Sigmoid colon (tissue), 7 donors: ENCODE measurements around the gene S100A3. TPM values are rescaled to one million over a fixed set of nuclear protein-coding genes. Genes with fewer than 3 reads are reported as not detected.
"Not testable (repeated sequence)": the region's sequence is repeated elsewhere in the genome, so short reads cannot be mapped to it uniquely, and the experiment has no call there.

Source experiments
- DNase-seq: peaks from one replicate; pipeline ENCODE4 v3.0.0-alpha.2; 2019
- H3K27ac ChIP-seq, 4 donors: fragments of 200-600 bp; sonication (generic); one replicate each; pipeline ENCODE4 v1.5.1; 2016 to 2019; ENCODE audit warnings: mild to moderate bottlenecking in 1 of 4
- H3K27me3 ChIP-seq, 3 donors: fragments of 200-600 bp; sonication (generic); one replicate each; pipeline ENCODE4 v1.5.1; 2019; ENCODE audit warnings: mild to moderate bottlenecking in 1 of 3
- H3K36me3 ChIP-seq, 4 donors: fragments of 200-600 bp; sonication (generic); one replicate each; pipeline ENCODE4 v1.5.1; 2016 to 2019
- H3K4me1 ChIP-seq, 4 donors: fragments of 200-600 bp; sonication (generic); one replicate each; pipeline ENCODE4 v1.5.1; 2017 to 2019
- H3K4me3 ChIP-seq, 4 donors: fragments of 200-600 bp; sonication (generic); one replicate each; pipeline ENCODE4 v1.5.1; 2017 to 2019; ENCODE audit warnings: mild to moderate bottlenecking in 2 of 4, moderate library complexity in 1 of 4
- H3K9me3 ChIP-seq, 4 donors: fragments of 200-600 bp in 3 of 4; sonication (generic) in 3 of 4; one replicate each; pipeline versions ENCODE4 v1.5.1 to v1.6.1; 2013 to 2019
- EP300 ChIP-seq, 4 donors: sonication (generic); formaldehyde crosslinking; IDR thresholded peaks; one replicate each; pipeline ENCODE4 v1.6.1; 2017; ENCODE audit warnings: antibody characterized with exemption in 4 of 4
- POLR2A ChIP-seq, 2 donors: fragments of 450-650 bp; IDR thresholded peaks; one replicate each; pipeline ENCODE4 v1.6.1; 2016; ENCODE audit warnings: antibody characterized with exemption in 2 of 2, mild to moderate bottlenecking in 2 of 2, moderate library complexity in 2 of 2
- POLR2AphosphoS5 ChIP-seq, 4 donors: sonication (generic); formaldehyde crosslinking; IDR thresholded peaks; one replicate each; pipeline ENCODE4 v1.6.1; 2017; ENCODE audit warnings: antibody characterized with exemption in 4 of 4
- WGBS, 2 donors: extraction: QIAGEN DNeasy Blood & Tissue Kit; methylation state at CpG; one replicate each; pipeline ENCODE4 v1.1.7; 2013; 5-methylcytosine and 5-hydroxymethylcytosine counted together
- intact Hi-C: fragments of 100-400 bp; cut with DNase I; formaldehyde crosslinking; loops from one replicate; pipeline ENCODE4 v1.15.1; 2023
- polyA plus RNA-seq, 3 donors: library from polyadenylated mRNA; stranded (reverse); fragments of 200-250 nt; gene quantifications; one replicate each; pipeline ENCODE4 v1.2.3, GENCODE V29; 2013
- total RNA-seq, 4 donors: library from RNA; depleted of rRNA; stranded (reverse); fragments of >200 nt; gene quantifications; one replicate each; pipeline ENCODE4 v1.1.0, GENCODE V29; 2016
- TF ChIP-seq, protein P1 (sequence below), 4 experiments: fragments of 450-650 bp in 3 of 4; fragments of 200-600 bp in 1 of 4; IDR thresholded peaks; one replicate each; pipeline ENCODE4 v1.5.1; 2016 to 2019; ENCODE audit warnings: antibody characterized with exemption in 4 of 4, mild to moderate bottlenecking in 3 of 4, moderate library complexity in 2 of 4
- donor health status: healthy with polysubstance abuse.
- donor health status: Bipolar disorder and iron deficiency.
- donor health status: healthy.

Gene S100A3
- total and polyA plus RNA-seq, 7 donors = 1.1 to 4.3 (median 2.9) TPM

DNA sequence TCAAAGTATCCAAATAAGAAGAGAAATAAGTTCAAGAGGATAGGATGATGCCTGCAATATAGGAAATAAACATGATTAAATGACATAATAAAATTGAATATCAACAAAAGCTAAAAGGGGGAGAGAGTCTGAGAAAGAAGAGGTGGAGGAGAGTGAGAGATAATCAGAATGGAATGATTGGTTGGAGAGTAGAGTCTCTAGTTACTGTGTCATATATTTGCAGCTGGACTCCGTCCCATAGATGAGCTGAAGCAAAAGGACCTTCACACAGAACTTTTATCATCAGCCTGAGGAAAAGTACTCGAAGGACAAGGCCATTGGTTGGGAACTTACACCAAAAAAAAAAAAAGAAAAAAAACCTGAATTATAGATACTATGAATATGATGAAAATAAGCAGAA, 39.4 kb upstream of the S100A3 start:
- no peak for DNase-seq
- H3K4me1 ChIP-seq = no peaks in the 10 kb centered on the region
- H3K9me3 ChIP-seq = no peaks in the 10 kb centered on the region
- H3K27me3 ChIP-seq = no peaks in the 10 kb centered on the region
- intact Hi-C loops = no loop called here
- WGBS, 2 donors = 84 to 86% methylated on average over 2 of the region's 2 CpGs
- no peak overlapping the region for H3K27ac ChIP-seq
- TF ChIP-seq, protein P1, sequence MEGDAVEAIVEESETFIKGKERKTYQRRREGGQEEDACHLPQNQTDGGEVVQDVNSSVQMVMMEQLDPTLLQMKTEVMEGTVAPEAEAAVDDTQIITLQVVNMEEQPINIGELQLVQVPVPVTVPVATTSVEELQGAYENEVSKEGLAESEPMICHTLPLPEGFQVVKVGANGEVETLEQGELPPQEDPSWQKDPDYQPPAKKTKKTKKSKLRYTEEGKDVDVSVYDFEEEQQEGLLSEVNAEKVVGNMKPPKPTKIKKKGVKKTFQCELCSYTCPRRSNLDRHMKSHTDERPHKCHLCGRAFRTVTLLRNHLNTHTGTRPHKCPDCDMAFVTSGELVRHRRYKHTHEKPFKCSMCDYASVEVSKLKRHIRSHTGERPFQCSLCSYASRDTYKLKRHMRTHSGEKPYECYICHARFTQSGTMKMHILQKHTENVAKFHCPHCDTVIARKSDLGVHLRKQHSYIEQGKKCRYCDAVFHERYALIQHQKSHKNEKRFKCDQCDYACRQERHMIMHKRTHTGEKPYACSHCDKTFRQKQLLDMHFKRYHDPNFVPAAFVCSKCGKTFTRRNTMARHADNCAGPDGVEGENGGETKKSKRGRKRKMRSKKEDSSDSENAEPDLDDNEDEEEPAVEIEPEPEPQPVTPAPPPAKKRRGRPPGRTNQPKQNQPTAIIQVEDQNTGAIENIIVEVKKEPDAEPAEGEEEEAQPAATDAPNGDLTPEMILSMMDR (IDR thresholded peaks at IDR 0.05) = no peak
- TF ChIP-seq POLR2AphosphoS5 (IDR thresholded peaks at IDR 0.05) (no peak), POLR2A (IDR thresholded peaks at IDR 0.05) (no peak), EP300 (IDR thresholded peaks at IDR 0.05) (no peak)
- H3K4me3 ChIP-seq = no peak overlapping the region
- no peaks in the 10 kb centered on the region for H3K36me3 ChIP-seq

DNA sequence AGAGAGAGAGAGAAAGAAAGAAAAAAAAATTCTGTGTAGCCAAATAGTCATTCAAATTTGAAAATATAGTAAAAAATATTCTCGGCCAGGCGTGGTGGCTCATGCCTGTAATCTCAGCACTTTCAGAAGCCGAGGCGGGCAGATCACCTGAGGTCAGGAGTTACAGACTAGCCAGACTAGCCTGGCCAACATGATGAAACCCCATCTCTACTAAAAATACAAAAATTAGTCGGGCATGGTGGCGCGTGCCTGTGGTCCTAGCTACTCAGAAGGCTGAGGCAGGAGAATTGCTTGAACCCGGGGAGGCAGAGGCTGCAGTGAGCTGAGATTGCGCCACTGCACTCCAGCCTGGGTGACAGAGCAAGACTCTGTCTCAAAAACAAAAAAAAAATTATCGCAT, 39.0 kb upstream of the S100A3 start:
- H3K27me3 ChIP-seq, H3K27ac ChIP-seq, H3K36me3 ChIP-seq, H3K9me3 ChIP-seq, H3K4me3 ChIP-seq, intact Hi-C loops, H3K4me1 ChIP-seq: not testable (repeated sequence)
- DNase-seq = peak; percentile 40
- WGBS, 2 donors = 93 to 95% methylated on average over 10 of the region's 10 CpGs

DNA sequence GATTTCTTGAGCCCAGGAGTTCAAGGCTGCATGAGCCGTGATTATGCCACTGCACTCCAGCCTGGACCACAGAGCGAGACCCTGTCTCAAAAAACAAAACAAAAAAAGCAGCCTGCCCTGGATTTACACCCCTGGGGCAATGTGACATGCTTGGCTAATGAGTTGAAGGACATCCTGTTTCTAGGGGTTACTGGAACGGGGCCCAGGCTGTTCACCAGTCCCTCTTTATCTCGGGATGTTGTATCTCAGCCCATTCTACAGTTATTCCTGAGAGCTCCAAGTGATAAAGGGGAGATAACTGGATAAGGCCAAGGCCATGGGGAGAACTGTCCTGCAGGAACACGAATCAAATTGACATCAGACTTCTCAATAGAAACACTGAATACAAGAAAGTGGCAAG, 38.3 kb upstream of the S100A3 start:
- no peak overlapping the region for H3K4me3 ChIP-seq
- H3K27me3 ChIP-seq = no peaks in the 10 kb centered on the region
- H3K9me3 ChIP-seq = no peaks in the 10 kb centered on the region
- no peak for TF ChIP-seq POLR2AphosphoS5 (IDR thresholded peaks at IDR 0.05)
- TF ChIP-seq, protein P1 (IDR thresholded peaks at IDR 0.05) = no peak
- no peak for TF ChIP-seq POLR2A (IDR thresholded peaks at IDR 0.05)
- TF ChIP-seq EP300 (IDR thresholded peaks at IDR 0.05) = no peak
- H3K36me3 ChIP-seq = no peaks in the 10 kb centered on the region
- peak; percentile 24 for DNase-seq
- intact Hi-C loops = no loop called here
- 80 to 82% methylated on average over 5 of the region's 5 CpGs for WGBS, 2 donors
- no peaks in the 10 kb centered on the region for H3K4me1 ChIP-seq
- H3K27ac ChIP-seq = no peak overlapping the region

DNA sequence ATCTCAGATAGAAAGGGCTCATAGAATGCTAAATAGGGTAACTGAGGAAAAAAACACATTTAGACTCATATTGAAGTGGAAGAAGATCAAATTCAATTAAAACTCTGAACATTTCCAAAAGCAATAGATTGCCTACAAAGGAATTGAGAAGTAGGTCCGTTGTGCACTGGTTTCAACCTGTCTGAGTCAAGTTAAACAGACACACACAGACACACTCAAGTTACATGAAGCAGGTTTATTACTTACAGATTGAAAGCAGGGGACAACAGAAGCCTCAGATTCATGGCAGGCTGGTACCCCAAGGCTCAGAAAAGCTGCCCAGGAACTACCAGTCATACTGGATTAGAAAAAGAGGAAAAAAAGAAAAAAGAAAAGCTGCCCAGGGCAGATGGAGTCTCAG, 37.3 kb upstream of the S100A3 start:
- intact Hi-C loops = no loop called here
- DNase-seq = no peak
- Histone ChIP-seq H3K4me3 (no peak overlapping the region), H3K9me3 (no peaks in the 10 kb centered on the region), H3K4me1 (no peaks in the 10 kb centered on the region), H3K27ac (no peak overlapping the region), H3K36me3 (no peaks in the 10 kb centered on the region), H3K27me3 (no peaks in the 10 kb centered on the region)
- TF ChIP-seq, protein P1 (IDR thresholded peaks at IDR 0.05) = no peak
- TF ChIP-seq POLR2A (IDR thresholded peaks at IDR 0.05) = no peak
- no peak for TF ChIP-seq EP300 (IDR thresholded peaks at IDR 0.05)
- WGBS, 2 donors = 36 to 48% methylated on average over 1 of the region's 1 CpG

DNA sequence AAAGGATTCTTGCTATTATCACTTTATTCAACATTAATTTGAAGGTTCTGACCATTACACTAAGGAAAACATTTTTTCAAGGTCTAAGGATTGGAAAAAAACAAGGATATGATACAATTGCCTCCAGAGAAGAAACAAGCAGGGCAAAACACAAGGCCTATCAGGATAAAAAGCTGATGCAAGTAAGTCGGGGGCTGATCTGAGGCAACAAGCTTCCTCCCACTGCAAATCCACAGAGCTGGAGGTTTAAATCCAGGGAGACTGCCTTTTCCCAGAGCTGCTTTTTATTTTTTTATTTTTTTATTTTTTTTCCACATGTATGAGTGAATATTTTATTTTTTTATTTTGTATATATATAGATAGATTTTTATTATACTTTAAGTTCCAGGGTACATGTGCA, 35.9 kb upstream of the S100A3 start:
- Histone ChIP-seq H3K9me3 (no peaks in the 10 kb centered on the region), H3K36me3 (no peaks in the 10 kb centered on the region), H3K4me1 (no peaks in the 10 kb centered on the region), H3K27me3 (no peaks in the 10 kb centered on the region), H3K4me3 (no peak overlapping the region), H3K27ac (no peak overlapping the region)
- WGBS, 2 donors = 91 to 98% methylated on average over 1 of the region's 1 CpG
- DNase-seq = no peak
- intact Hi-C loops = no loop called here
- TF ChIP-seq, protein P1 (IDR thresholded peaks at IDR 0.05) = no peak
- no peak for TF ChIP-seq POLR2A (IDR thresholded peaks at IDR 0.05)
- no peak for TF ChIP-seq EP300 (IDR thresholded peaks at IDR 0.05)
- no peak for TF ChIP-seq POLR2AphosphoS5 (IDR thresholded peaks at IDR 0.05)
